HG03432 (cell line): ENCODE results near the gene METRNL.
"Not testable (repeated sequence)": the region's sequence is repeated elsewhere in the genome, so short reads cannot be mapped to it uniquely, and the experiment has no call there.

ENCODE experiments used
- ATAC-seq: cut with Tn5 transposase; IDR thresholded peaks from one replicate; pipeline ENCODE4 v1.9.1; 2021; ENCODE audit warnings: mild to moderate bottlenecking, moderate library complexity; ENCODE audit not compliant: unreplicated experiment

Gene METRNL

GRCh38 chr17:83065660-83066542, 13.5 kb upstream of the METRNL start:
- no peak for ATAC-seq

GRCh38 chr17:83066543-83066890, 12.9 kb upstream of the METRNL start:
- not testable (repeated sequence) for ATAC-seq

- no peak for ATAC-seq
These were observed 12.2 kb upstream of the METRNL start for GRCh38 chr17:83067071-83067717.

GRCh38 chr17:83067718-83068261, 11.6 kb upstream of the METRNL start:
- ATAC-seq, result no peak

GRCh38 chr17:83068641-83069570, 10.5 kb upstream of the METRNL start:
- no peak for ATAC-seq

- ATAC-seq, result no peak
These were observed 9.9 kb upstream of the METRNL start for GRCh38 chr17:83069571-83069906.

GRCh38 chr17:83069931-83070742, 9.3 kb upstream of the METRNL start:
- ATAC-seq, result no peak

- ATAC-seq, result no peak
These were observed 8.5 kb upstream of the METRNL start for GRCh38 chr17:83070800-83071341.

- no peak for ATAC-seq
These were observed 8.0 kb upstream of the METRNL start for GRCh38 chr17:83071365-83071764.

GRCh38 chr17:83071966-83072562, 7.3 kb upstream of the METRNL start:
- ATAC-seq, result no peak

- ATAC-seq, result no peak
These were observed 6.6 kb upstream of the METRNL start for GRCh38 chr17:83072600-83073358.

GRCh38 chr17:83073389-83074063, 5.9 kb upstream of the METRNL start:
- ATAC-seq, result no peak

GRCh38 chr17:83074486-83075223, 4.8 kb upstream of the METRNL start:
- no peak for ATAC-seq

GRCh38 chr17:83075270-83075880, 4.0 kb upstream of the METRNL start:
- no peak for ATAC-seq

GRCh38 chr17:83076938-83077337, 2.5 kb upstream of the METRNL start:
- no peak for ATAC-seq

- no peak for ATAC-seq
These were observed 2.0 kb upstream of the METRNL start for GRCh38 chr17:83077411-83077810.

GRCh38 chr17:83077939-83078338, 1.5 kb upstream of the METRNL start:
- ATAC-seq, result no peak
